GM12878 (cell line): ENCODE data around the gene TBC1D19. TPM values are rescaled to one million over a fixed set of nuclear protein-coding genes. Genes with fewer than 3 reads are reported as not detected.

ENCODE experiments used
- CUX1 ChIP-seq: IDR thresholded peaks from 2 replicates; pipeline ENCODE4 v1.6.1; 2012; ENCODE audit warnings: improper control_type of control experiment, low read depth, low read length; ENCODE audit not compliant: insufficient replicate concordance
- DPF2 ChIP-seq: fragments of 450-650 bp; IDR thresholded peaks from 2 replicates; pipeline ENCODE4 v1.6.1; 2017; ENCODE audit warnings: mild to moderate bottlenecking
- E2F8 ChIP-seq: fragments of 450-650 bp; IDR thresholded peaks from 2 replicates; pipeline ENCODE4 v1.6.1; 2018; ENCODE audit warnings: mild to moderate bottlenecking, low read depth, moderate library complexity; ENCODE audit not compliant: partially characterized antibody
- FOXK2 ChIP-seq: fragments of 450-650 bp; IDR thresholded peaks from 2 replicates; pipeline ENCODE4 v1.6.1; 2017; ENCODE audit warnings: mild to moderate bottlenecking, moderate library complexity
- HDAC6 ChIP-seq: fragments of 200-600 bp; sonication (generic); IDR thresholded peaks from one replicate; pipeline ENCODE4 v1.8.0; 2017; ENCODE audit warnings: antibody characterized with exemption; ENCODE audit not compliant: unreplicated experiment
- HSF1 ChIP-seq: fragments of 150-350 bp; IDR thresholded peaks from 2 replicates; pipeline ENCODE4 v1.6.1; 2014; ENCODE audit warnings: mild to moderate bottlenecking, low read depth, low read length
- IRF5 ChIP-seq: fragments of 450-650 bp; IDR thresholded peaks from 2 replicates; pipeline ENCODE4 v1.6.1; 2017; ENCODE audit warnings: borderline replicate concordance
- RB1 ChIP-seq: fragments of 450-650 bp; formaldehyde crosslinking; IDR thresholded peaks from 2 replicates; pipeline ENCODE4 v1.6.1; 2017; ENCODE audit warnings: mild to moderate bottlenecking, borderline replicate concordance
- SMAD5 ChIP-seq: IDR thresholded peaks from 2 replicates; pipeline ENCODE4 v1.6.1; 2016; ENCODE audit warnings: antibody characterized with exemption, low read depth
- SMC3 ChIP-seq: IDR thresholded peaks from 2 replicates; pipeline ENCODE4 v1.6.1; 2011; ENCODE audit warnings: low read length, improper control_type of control experiment, borderline replicate concordance
- SRF ChIP-seq, 2 experiments: IDR thresholded peaks; 2 replicates each; pipeline ENCODE4 v1.6.1; 2011; ENCODE audit warnings: low read depth in 2 of 2, low read length in 2 of 2, mild to moderate bottlenecking in 1 of 2, moderate library complexity in 1 of 2
- TCF12 ChIP-seq: IDR thresholded peaks from 2 replicates; pipeline ENCODE4 v1.6.1; 2011; ENCODE audit warnings: low read depth, mild to moderate bottlenecking, low read length
- ZBTB40 ChIP-seq: fragments of 450-650 bp; IDR thresholded peaks from 2 replicates; pipeline ENCODE4 v1.6.1; 2016; ENCODE audit warnings: mild to moderate bottlenecking, moderate library complexity, borderline replicate concordance
- polyA plus RNA-seq, 11 experiments: library from polyadenylated mRNA; depleted of rRNA in 4 of 11; unstranded in 6 of 11; stranded (reverse) in 5 of 11; fragments of >200 nt; fragmentation: Nextera tagmentation in 4 of 11; fragmentation: Illumina TruSeq in 1 of 11; extraction: Ambion mirVana in 4 of 11; extraction: Trizol in 1 of 11; gene quantifications; 1 replicate in 1 of 11; 2 replicates in 10 of 11; pipeline versions ENCODE4 v1.2.1 to v1.2.3, GENCODE V29; 2011 to 2016; ENCODE audit warnings: inconsistent platforms in 2 of 11, missing spikeins in 2 of 11, low read depth in 1 of 11
- total RNA-seq, 4 experiments: library from RNA; depleted of rRNA in 3 of 4; stranded (reverse); fragments of >200 nt in 3 of 4; fragmentation: Illumina TruSeq in 1 of 4; extraction: Trizol in 1 of 4; gene quantifications; 2 replicates each; pipeline versions ENCODE4 v1.2.1 to v1.2.3, GENCODE V29; 2013 to 2021

Gene TBC1D19
- total and polyA plus RNA-seq, 10 of the 15 experiments (the other 5 are each of a cell fraction or from before 2014, with no cell fraction given) = 0.29 to 3.9 (median 2.1) TPM

GRCh38 chr4:26583865-26584652 is at the start of gene TBC1D19 (continued):
- TF ChIP-seq IRF5 = no peak
- TF ChIP-seq DPF2 = peak; percentile 51
- TF ChIP-seq FOXK2 = peak; percentile 73
- 0 out of 2 replicates have a peak, but pooled peaks have one; percentile 76 for TF ChIP-seq HSF1
- TF ChIP-seq SRF (IDR thresholded peaks at IDR 0.05; ENCODE audit: low read depth in 2 of 2, low read length in 2 of 2) = peak in 1 of 2 experiments; percentile 93; a peak in 2 of 4 replicates
- no peak for TF ChIP-seq HDAC6
- peak; percentile 94 for TF ChIP-seq RB1
- peak; percentile 19; the same call in 1 of the 2 replicates for TF ChIP-seq SMC3
- no peak for TF ChIP-seq E2F8
- peak; percentile 96 for TF ChIP-seq ZBTB40
- no peak for TF ChIP-seq SMAD5
- no peak for TF ChIP-seq CUX1
- peak; percentile 69; the same call in 1 of the 2 replicates for TF ChIP-seq TCF12
